HEK293 (cell line): Measurements from ENCODE around the gene IRF2BPL.
A peak's percentile ranks its signal among the peaks of the same experiment; 100 is the strongest.

Source experiments
- EGR2 ChIP-seq: fragments of 450-650 bp; formaldehyde crosslinking; IDR thresholded peaks from 2 replicates; pipeline ENCODE4 v1.5.1; 2016; ENCODE audit warnings: low read depth, missing biosample characterization, missing genetic modification characterization
- HOXC10 ChIP-seq: sonication (generic); formaldehyde crosslinking; IDR thresholded peaks from 2 replicates; pipeline ENCODE4 v1.8.1; 2023; ENCODE audit warnings: mild to moderate bottlenecking, missing genetic modification reagents
- OVOL3 ChIP-seq: fragments of 450-650 bp; formaldehyde crosslinking; IDR thresholded peaks from 2 replicates; pipeline ENCODE4 v1.5.1; 2016; ENCODE audit warnings: missing biosample characterization, missing genetic modification characterization
- YY1 ChIP-seq: fragments of 450-650 bp; formaldehyde crosslinking; IDR thresholded peaks from 2 replicates; pipeline ENCODE4 v1.5.1; 2018; ENCODE audit warnings: missing biosample characterization, missing genetic modification characterization
- ZBTB7A ChIP-seq: fragments of 450-650 bp; formaldehyde crosslinking; IDR thresholded peaks from 2 replicates; pipeline ENCODE4 v1.5.1; 2016; ENCODE audit warnings: low read depth, missing biosample characterization, missing genetic modification characterization
- ZEB2 ChIP-seq: fragments of 450-650 bp; formaldehyde crosslinking; IDR thresholded peaks from 2 replicates; pipeline ENCODE4 v1.5.1; 2016; ENCODE audit warnings: missing biosample characterization, missing genetic modification characterization
- ZNF391 ChIP-seq: fragments of 450-650 bp; formaldehyde crosslinking; IDR thresholded peaks from 2 replicates; pipeline ENCODE4 v1.5.1; 2016; ENCODE audit warnings: low read depth, missing biosample characterization, missing genetic modification characterization, borderline replicate concordance
- ZNF423 ChIP-seq: fragments of 450-650 bp; formaldehyde crosslinking; IDR thresholded peaks from 2 replicates; pipeline ENCODE4 v1.5.1; 2016; ENCODE audit warnings: missing biosample characterization, missing genetic modification characterization
- ZNF426 ChIP-seq: fragments of 450-650 bp; formaldehyde crosslinking; IDR thresholded peaks from 2 replicates; pipeline ENCODE4 v1.5.1; 2017; ENCODE audit warnings: missing biosample characterization, missing genetic modification characterization, mild to moderate bottlenecking, inconsistent platforms, moderate library complexity
- TF ChIP-seq, protein P1 (sequence below): fragments of 450-650 bp; formaldehyde crosslinking; IDR thresholded peaks from 2 replicates; pipeline ENCODE4 v1.5.1; 2016; ENCODE audit warnings: missing biosample characterization, missing genetic modification characterization

DNA sequence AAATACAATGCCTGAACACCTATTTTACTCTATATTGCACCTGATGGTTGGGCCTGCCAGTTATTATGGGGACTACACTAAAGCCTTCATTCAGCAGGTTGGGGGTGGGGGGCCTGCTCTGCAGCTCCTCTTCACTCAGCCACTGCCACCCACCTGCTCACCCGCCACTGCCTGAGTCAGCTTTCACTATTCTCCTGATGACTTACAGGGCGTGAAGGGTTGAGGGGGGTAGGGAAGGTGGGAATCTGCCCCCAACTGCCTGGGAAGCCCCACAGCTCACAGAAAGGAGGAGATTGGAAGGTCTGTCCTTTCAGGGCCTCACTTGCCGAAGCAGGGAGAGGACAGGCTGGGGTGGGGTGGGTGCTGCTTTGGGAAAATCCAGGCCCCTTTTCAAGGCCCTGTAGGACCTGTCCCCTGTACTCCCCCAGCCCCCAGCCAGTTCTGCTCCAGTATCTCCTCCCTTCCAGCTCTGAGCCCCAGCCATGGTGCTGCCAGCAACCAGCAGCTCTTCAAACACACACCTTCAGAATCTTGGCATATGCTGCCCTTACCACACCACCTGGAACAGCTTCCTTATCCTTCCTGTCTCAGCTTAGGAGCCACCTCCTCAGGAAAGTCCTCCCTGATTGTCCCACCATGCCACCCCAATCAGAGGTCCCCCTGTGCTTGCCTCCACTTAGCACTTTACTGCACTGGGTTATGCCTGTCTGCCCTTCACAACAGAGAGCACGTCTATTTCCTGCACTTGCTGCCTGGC, 33.1 kb downstream of the IRF2BPL start:
- TF ChIP-seq ZBTB7A (no peak), EGR2 (tag by site-specific recombination) (peak; percentile 51; the same call in 1 of the 2 replicates), YY1 (no peak), OVOL3 (tag by site-specific recombination) (no peak), ZEB2 (tag by site-specific recombination) (no peak), ZNF426 (tag by site-specific recombination) (no peak), ZNF391 (no peak), ZNF423 (tag by site-specific recombination) (no peak), HOXC10 (no peak)
- TF ChIP-seq, protein P1, sequence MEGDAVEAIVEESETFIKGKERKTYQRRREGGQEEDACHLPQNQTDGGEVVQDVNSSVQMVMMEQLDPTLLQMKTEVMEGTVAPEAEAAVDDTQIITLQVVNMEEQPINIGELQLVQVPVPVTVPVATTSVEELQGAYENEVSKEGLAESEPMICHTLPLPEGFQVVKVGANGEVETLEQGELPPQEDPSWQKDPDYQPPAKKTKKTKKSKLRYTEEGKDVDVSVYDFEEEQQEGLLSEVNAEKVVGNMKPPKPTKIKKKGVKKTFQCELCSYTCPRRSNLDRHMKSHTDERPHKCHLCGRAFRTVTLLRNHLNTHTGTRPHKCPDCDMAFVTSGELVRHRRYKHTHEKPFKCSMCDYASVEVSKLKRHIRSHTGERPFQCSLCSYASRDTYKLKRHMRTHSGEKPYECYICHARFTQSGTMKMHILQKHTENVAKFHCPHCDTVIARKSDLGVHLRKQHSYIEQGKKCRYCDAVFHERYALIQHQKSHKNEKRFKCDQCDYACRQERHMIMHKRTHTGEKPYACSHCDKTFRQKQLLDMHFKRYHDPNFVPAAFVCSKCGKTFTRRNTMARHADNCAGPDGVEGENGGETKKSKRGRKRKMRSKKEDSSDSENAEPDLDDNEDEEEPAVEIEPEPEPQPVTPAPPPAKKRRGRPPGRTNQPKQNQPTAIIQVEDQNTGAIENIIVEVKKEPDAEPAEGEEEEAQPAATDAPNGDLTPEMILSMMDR (tag by site-specific recombination), result no peak
